NCI-H526 (cell line): ENCODE measurements around the gene CRHR1.

Experiments used
- DNase-seq, 2 experiments: peaks; one replicate each; lab custom pipeline; 2025; lab: John Stamatoyannopoulos, UW

The CRHR1 gene

DNA sequence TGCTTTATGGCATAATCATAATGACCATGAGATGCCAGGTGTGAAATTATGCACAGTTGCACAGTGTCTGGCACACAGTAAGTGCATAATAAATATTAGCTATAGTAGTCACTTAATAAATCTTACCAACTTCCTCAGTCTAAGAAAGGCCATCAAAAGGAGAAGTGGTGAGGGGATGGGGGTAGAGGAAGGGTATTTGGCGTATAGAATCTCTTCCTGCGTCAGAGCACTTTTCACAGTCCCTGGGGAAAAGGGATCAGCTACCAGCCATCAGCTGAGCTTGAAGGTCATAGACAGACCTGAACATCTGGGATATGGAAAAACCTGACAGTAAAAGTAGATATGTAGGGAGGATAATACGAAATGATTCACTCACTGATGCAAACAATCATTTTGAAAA, 5.8 kb downstream of the CRHR1 start:
- peak in 1 of 2 experiments; percentile 15 for DNase-seq

DNA sequence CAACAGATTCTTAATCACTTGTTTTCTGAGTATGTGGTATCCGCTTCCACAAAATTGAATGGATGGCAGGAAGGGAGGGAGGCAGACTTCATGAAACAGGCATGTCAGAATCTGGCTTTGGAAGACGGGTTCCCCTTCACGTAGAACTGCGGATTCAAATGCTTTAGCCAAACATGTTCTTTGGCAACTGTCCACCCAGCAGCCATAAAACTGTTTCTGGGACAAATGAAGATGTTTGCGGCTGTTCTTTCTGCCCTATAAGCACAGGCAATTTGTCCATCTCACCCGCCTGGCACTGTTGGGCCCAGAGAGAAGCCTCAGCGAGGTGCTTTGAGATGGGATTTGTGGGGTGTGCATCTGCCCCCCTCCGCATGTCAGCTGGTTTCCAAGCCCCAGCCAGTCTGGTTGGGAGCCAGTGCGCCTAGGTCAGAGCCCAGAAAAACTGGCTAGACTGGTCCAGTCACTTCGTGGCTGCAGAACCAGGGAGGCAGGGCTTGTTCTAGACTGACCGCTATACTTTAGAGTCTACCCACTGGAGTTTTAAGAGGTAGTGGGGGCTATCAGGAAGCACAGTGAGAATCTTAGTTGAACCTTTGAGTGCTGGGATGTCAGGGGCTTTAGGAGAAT, 6.3 kb downstream of the CRHR1 start:
- peak in 1 of 2 experiments; percentile 21 for DNase-seq

DNA sequence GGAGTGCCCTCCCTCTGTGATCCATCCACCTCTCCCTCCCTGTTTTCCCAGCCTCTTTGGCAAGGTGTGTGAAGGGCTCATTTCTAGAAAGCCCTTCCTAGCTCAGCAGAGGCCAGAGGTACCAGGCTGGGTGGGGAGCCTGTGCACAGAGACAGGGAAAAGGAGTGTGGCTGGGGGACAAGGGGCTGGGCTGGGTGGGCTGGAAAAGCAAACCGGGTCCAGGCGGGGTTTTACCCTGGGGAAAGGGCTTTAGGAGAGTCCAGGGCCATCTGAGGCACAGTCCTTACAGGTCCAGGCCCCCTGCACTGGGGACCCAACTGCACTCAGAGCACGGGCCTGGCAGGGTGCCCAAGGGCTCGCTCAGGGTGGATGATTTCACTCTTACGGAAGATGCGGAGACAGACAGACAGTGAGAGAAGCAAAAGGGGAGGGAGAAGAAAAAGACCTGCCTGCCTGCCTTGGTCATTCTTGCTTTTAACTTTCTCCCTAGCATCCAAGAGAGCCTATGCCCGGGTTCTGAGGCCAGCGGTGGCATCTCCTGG, 7.0 kb downstream of the CRHR1 start:
- no peak for DNase-seq

DNA sequence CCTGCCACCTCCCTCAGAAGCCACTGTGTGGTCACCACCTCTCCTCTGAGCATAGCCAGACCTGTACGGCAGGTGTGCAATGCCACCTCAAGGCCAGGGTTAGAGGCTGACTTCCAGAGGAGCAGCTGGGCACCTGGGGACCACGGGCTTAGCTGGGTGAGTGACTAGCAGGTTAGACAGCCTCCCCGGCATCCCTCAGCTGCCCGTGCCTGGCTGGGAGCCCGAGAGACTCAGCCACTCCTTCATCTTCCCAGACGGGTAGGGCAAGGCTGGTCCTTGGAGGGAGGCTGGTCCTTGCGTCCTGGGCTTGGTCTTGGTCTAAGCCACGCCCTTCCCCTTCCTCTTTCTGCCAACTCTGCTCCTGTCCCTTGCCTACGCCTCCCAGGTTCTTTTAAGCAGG, 7.8 kb downstream of the CRHR1 start:
- peak in 1 of 2 experiments; percentile 45 for DNase-seq

DNA sequence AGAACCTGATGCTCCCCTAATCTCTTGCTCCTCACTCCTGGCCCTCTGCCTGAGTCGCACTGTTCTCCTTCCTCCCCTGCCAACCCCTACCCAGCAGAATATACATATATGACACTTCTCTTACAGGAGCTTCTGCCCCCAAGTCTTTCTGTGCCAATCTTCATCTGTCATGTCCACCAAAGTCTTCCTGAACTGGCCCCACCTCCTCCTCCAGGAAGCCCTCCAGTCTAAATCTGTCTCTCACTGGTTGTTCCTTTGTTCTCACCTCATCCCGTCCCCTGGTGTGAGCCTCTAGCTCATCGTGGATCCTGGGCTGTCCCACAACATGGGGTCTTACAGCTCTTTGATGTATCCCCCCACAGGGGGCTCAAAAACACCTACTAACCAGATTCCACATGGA, 8.3 kb downstream of the CRHR1 start:
- no peak for DNase-seq

DNA sequence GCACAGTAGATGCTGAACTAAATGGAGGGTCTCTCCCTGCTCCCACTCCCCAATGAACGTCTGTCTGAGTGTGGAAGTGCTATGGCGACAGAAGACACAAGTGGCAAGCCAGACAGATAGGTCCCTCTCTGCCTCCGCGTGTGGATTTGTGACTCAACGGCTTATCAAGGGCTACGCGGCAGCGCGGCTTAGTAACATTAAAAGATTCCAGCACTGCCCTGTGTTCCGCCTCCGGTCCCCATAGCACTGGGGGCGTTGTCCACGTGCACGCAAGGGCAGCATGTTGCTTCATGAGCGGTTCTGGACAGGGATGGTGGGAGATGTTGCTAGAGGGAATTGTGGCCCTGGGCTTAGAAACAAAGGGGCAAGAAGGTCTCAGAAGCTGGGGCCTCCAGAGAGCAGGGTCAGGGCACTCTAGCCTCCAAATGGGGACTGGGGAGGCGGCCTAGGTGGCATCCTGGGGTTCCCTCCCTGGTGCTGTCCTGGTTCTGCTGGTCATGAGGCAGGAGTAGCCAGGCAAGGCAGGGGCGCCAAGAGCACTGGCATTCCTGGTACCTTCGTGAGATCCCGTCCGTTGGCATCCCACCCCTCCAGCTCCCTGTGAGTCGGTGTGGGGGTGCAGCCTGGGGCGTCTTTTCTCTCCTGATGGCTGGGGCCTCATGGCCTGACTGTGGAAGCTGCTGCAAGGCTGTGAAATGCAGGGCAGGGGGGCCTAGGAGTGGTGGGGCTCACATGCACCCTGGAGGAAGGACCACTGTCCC, 9.1 kb downstream of the CRHR1 start:
- no peak for DNase-seq

DNA sequence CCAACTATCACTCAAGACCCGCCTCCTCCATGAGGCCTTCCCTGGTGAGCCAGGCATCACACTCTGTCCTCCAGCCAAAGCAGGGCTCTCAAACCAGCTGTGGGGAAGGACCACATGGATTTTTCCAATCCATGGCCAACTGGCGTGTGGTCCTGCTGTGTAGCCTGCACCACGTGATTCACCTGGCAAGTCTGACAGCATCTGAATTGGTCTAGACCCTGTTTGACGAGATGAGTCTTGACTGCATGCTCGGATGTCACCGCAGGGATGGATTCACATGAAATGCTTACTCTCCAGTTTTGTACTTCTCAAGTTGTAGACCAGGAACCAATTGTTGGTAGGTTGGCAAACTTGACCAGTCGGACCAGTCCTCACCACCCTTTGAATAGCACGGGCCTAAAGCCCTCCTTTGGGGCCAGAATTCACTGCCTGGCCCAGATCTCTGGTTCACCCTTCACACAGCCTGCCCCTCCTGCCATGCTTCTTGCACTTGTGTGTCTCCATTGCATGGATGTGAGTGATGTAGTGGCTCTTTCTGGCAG, 9.9 kb downstream of the CRHR1 start:
- DNase-seq = no peak

DNA sequence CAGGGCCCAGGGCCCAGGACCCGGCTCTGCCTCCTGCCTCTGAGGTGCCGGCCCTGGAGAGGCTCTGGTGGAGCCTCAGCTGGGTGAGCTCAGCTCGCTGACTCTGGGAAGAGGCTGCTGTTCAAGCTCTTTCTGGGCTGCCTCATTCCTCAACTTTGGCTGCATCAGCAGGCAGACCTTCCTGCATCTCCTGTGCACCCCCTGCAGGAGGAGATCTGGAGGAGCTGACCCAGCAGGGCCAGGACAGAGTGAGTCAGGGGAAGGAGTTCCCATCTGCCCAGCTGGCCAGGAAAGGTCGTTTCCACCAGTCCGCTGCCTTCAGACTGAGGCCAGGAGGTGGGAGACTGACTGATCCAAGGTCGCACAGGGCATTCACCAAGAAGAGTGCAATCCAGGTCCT, 10.7 kb downstream of the CRHR1 start:
- no peak for DNase-seq

DNA sequence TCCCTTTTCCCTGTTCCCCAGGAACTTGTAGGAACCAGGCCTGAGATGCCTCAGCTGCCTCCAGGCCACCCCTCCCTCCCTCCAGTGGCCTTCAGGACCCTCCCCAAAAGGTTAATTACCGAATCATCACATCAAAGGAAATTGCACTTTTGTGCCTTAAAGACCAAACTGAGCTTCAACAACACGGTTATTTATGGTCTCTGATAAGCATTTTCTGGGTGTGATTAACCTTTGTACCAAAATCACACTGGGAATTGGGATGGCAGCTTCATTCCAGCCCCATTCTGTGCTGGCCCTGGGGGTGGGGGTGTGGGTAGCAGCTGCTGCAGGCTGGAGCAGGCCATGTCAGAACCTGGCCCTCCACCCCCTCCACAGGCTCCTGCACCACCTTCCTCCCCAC, 16.7 kb downstream of the CRHR1 start:
- DNase-seq = no peak

DNA sequence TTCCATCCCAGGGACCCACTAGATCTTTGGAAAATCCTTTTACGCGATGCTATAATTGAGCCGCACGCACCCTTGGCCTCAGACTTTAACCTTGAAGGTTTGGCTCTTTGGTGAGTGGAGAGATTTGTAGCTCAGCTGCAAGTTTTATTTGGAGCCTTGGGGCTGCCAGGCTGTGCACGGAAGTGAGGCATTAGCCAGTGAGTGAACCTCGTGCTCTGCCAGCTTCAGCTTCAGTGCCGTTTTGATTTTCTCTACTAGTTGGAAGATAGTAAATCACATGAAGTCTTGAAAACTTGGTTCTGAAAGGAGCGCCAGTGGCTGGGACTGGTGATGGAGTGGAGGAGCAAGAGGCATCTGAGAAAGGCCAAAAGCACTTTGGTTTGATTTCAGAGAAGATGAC, 17.3 kb downstream of the CRHR1 start:
- no peak for DNase-seq

DNA sequence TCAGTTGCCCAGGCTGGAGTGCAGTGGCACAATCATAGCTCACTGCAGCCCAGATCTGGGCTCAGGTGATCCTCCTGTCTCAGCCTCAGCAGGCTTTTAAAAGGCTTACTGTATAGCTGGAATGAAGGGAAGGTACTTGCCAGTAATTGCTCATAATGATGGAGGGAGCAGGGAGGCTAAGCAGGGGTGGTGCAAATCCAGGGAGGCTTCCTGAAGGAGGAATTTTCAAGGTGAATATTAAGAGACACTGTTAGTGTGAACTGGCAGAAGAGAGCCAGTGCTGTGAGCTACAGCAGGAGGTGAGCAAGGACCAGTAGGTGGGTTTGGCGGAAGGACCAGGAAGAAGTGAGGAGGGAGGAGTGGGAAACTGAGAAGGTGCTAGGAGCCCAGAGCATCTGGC, 24.7 kb downstream of the CRHR1 start:
- DNase-seq = no peak

DNA sequence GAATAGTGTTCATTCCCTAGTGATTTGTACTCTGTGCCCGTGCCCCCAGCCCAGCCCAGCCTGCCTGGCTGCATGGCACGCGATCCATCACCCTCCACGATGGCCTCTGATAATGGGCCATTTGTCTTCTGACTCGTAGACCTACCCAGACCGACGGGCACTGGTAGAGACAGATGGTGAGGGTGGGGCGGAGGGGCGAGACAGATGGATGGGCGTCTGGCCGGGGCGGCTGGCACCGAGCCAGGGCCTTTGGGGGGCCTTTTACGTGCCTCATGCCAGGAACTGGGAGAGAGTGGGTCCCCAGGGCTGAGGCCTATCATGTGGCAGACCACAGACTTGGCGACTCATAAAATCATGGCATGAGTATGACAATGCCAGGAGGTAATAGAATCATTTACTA, 25.4 kb downstream of the CRHR1 start:
- DNase-seq = no peak

DNA sequence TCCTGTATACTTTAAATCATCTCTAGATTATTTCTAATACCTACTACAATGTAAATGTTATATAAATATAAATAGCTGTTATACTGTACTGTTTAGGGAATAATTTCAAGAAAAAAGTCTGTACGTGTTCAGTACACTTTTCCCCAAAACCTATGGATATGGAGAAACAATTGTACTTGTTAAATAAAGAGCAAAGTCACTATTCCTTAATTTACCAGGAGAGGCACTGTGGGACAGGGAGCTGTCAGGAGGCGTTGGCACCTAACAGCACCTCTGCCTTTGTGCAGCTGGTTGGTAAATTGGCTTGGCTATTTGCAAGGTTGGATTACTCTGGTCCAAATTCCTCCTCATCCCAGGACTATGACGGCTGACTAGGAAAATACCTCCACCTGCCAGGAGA, 28.0 kb downstream of the CRHR1 start:
- peak; percentile 58 to 70 for DNase-seq

DNA sequence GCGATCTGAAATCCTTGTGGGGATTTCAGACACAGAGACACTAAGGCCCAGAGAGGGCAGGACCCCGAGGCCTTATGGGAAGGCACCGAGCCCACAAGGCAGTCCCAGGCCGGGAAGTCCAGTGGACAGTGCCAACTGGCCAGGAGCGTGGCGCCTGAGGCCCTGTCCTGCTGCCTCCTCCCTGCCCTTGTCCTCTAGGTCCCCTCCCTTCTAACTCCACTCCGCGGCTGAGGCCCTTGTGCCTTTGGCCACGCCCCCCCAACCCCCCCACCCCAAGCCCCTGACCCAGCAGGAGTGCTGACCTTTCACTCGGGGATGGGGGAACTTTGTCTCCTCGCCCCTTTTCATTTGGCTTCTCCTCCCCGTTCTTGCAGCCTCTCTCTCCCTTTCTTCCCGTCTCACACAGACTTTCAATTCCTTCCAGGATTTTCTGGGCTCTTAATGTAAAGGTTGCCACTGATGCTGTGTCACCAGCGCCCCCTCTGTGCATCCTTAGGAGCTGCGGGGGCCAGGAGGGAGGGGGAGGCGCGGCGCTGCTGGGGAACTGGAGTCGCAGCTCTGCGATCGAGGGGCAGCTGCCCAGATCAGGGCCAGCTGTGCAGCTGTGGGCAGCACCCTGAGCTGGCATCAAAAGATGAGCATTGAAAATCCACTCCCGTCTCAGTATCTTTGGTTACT, 29.1 kb downstream of the CRHR1 start:
- peak in 1 of 2 experiments; percentile 54 for DNase-seq

DNA sequence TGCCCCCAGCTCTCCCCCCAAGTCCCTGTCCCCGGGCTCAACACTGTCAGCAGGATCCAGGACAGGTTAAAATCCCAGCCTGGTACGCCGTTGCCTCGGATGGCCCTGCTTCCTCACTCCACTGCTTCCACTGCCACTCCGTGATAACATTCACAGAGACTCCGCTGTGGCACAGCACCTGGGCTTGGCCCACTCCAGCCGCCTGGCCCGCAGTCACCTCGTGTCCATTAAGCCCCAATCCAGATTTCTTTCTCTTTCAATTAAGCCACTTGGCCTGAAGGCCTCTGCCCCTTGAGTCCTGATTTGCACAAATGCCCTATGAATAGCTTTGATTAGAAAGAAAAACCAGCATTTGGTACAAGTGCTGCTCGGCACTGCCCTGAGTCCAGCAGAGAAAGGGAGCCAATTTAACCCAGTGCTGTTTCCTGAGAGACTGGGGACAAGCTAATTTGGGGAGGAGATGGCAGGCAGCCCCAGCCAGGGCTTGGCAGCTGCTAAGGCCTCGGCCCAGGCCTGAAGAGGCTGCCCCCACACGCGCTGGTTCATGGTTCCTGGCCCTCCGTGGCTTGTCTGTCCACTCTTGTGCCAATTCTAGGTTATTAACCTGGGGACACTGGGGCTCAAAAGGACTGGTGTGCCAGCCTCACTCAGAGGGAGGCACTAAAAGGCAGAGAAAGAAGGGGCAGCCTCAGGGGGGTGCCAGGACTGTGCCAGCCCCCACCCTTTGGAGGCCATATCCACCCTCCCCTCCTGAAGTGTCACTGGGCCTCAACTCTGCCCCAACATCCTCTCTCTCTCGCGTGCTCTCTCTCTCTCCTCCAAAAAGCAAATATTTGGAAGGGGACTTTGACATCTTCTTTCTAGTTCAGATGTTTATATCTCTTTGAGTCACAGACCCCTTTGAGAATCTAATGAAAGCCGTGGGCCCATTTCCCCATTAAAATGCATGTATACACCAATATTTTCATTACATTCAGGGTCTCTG, 30.8 kb downstream of the CRHR1 start:
- DNase-seq = no peak

DNA sequence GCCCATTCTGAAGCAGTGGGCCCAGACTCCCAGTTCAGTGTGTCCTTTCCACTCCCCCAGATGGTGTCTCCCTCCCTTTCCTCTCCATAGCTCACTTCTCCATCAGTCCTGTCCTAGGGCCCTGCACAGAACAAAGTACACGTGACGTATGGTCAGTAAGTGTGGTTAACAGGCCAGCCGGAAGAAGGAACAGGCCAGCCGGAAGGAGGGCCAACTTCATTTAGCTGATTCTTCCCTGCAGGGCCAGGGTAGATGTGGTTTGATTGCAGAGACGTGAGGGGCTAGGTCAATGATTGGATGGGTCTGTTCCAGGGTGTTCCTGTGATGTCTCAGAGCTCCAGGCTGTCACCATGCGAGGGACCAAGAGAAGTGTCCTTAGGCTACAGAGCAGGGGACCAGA, 31.6 kb downstream of the CRHR1 start:
- no peak for DNase-seq

DNA sequence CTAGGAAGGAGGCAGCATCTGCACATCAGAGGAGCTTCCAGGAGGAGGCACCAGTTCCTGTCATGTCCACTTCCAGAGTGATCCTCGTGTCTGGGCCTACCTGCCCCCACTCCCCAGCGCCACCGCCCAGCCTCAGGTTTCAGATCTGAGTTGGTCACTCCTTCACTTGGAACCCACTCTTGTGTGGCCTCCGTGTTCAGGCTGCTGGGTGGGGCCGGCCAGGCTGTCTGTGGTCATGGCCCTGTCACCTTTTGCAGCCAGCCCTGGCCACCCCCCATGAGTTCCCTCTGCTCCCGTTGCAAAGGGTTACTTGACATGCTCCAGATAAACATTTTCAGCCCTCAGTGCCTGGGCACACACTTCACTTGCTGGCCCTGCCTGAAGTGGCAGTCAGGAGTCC, 33.9 kb downstream of the CRHR1 start:
- DNase-seq = no peak

DNA sequence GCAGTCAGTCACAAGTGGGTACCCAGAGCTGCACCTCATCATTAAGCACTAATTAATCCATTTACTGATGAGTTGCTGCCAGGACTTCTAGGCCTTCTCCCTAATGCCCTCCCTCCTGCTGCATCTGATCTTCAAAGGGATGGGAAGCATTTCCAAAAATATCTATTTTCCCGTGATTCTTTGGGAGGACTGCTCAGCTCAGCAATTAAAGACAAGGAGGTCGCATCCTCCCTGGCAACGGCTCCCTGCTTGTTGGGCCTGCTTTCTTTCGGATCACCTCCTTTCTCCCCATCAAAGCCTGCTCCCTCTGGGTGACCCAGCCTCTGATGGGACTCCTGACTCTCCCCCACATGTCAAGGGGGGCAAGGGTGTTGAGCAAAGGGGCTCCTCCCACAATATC, 34.6 kb downstream of the CRHR1 start:
- no peak for DNase-seq

DNA sequence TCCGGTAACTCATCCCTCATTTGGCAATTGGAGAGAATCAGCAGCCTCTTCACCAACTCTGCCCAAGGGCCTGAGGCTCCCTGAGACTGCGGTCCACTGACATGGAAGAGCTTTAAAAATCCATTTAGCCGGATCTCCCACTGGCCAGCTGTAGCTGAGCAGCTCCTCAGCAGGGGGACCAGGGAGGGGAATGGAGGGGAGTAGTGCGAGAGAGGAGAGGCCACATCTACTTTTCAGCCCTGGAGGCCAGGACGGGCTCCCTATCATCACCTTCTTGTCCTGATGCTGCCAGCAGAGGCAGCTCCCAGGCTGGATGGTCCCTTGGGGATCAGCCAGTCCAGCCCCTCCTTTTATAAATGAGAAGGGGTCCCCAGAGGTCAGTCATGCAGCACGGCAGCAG, 35.5 kb downstream of the CRHR1 start:
- DNase-seq = no peak

DNA sequence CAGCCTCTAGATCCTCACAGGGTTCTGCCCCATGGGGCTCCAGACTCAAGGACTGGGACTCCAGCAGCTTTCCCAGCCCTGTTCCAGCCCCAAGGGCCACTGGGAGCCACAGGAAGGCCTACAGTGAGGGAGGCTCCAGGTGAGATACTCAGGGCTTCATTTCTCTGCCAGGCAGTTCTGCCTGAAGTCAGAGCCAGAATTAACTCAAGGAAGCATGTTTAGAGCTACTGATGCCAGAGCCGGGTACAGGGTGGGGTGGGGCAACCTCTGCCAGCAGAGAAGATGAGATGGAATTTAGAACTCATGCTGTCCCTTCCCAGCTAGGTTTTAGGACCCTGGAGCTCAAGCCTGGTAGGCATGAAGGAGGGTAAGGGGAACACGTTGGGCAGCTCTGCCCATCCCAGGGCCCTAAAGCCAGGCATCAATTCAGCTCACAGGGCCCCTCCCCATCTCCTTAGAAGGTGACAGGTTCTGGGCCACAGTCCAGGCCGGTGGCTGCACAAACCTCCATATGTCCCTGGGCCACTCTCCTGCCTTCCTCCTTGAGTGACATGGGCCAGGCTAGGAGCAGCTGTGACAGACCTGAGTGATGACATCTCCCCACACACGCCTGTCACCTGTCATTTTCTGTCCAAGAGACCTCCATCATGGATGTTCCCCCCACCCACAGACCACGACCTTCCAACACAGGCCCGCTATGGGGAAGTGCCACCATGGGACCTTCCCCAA, 36.1 kb downstream of the CRHR1 start:
- DNase-seq = no peak

DNA sequence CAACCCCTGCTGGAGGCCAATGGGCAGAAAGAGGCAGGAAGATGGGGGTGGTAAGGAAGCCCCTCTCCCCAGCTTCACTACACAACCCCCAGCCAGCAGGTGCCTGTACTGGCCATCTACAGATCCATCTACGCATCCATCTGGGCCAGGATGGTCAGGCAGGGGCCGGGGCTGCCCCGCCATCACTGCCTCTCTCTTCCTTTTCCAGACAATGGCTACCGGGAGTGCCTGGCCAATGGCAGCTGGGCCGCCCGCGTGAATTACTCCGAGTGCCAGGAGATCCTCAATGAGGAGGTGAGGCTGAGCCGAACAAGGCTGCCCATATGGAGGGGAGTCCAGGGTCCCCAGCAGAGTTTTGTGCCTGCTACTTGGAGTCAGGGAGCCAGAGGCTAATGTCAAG, 37.0 kb downstream of the CRHR1 start:
- DNase-seq = no peak
